ENCODE measurements around the gene ELSPBP1.

ELSPBP1 gene

DNA sequence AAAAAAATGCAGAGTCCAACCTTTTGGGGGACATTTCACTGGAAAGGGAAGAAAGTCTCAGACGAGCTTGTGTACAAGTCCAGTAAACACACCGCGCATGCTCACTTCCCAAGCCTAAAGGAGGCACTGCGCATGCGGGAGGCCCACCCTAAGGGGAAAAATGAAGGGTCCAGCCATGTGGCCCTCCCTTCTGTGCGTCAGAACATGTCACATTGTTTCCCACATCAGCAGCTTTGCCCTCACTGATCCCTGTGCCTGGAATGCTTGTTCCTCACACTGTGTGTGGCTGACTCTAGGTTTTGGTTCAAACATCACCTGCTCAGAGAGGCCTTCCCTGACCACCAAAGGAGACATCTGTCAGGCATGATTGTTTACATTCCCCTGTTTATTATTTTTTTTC is 4.4 kb downstream of the ELSPBP1 start:
- no peak for TF ChIP-seq SPI1 (IDR thresholded peaks at IDR 0.05; ENCODE audit: borderline replicate concordance, low read depth)
- TF ChIP-seq POLR2AphosphoS5 (IDR thresholded peaks at IDR 0.05; ENCODE audit: low read depth): no peak
- no peak for TF ChIP-seq GABPA (IDR thresholded peaks at IDR 0.05; ENCODE audit: low read depth)
- TF ChIP-seq, protein P1, sequence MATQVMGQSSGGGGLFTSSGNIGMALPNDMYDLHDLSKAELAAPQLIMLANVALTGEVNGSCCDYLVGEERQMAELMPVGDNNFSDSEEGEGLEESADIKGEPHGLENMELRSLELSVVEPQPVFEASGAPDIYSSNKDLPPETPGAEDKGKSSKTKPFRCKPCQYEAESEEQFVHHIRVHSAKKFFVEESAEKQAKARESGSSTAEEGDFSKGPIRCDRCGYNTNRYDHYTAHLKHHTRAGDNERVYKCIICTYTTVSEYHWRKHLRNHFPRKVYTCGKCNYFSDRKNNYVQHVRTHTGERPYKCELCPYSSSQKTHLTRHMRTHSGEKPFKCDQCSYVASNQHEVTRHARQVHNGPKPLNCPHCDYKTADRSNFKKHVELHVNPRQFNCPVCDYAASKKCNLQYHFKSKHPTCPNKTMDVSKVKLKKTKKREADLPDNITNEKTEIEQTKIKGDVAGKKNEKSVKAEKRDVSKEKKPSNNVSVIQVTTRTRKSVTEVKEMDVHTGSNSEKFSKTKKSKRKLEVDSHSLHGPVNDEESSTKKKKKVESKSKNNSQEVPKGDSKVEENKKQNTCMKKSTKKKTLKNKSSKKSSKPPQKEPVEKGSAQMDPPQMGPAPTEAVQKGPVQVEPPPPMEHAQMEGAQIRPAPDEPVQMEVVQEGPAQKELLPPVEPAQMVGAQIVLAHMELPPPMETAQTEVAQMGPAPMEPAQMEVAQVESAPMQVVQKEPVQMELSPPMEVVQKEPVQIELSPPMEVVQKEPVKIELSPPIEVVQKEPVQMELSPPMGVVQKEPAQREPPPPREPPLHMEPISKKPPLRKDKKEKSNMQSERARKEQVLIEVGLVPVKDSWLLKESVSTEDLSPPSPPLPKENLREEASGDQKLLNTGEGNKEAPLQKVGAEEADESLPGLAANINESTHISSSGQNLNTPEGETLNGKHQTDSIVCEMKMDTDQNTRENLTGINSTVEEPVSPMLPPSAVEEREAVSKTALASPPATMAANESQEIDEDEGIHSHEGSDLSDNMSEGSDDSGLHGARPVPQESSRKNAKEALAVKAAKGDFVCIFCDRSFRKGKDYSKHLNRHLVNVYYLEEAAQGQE (IDR thresholded peaks at IDR 0.05; ENCODE audit: insufficient replicate concordance, low read depth): no peak
- no peak for TF ChIP-seq CTCF (IDR thresholded peaks at IDR 0.05; ENCODE audit: insufficient read depth, low read length)

GRCh38 chr19:48000846-48001245 is 6.4 kb downstream of the ELSPBP1 start:
- TF ChIP-seq GABPA (IDR thresholded peaks at IDR 0.05; ENCODE audit: low read depth) (no peak), POLR2AphosphoS5 (IDR thresholded peaks at IDR 0.05; ENCODE audit: low read depth) (no peak), SPI1 (IDR thresholded peaks at IDR 0.05; ENCODE audit: borderline replicate concordance, low read depth) (no peak), CTCF (IDR thresholded peaks at IDR 0.05; ENCODE audit: insufficient read depth, low read length) (no peak)
- TF ChIP-seq, protein P1 (IDR thresholded peaks at IDR 0.05; ENCODE audit: insufficient replicate concordance, low read depth): no peak
- Histone ChIP-seq H3K27me3 (ENCODE audit: insufficient read depth, poor library complexity, severe bottlenecking) (no peaks in the 10 kb centered on the region), H3K4me3 (replicated peaks; ENCODE audit: insufficient read depth, low read length) (no peak overlapping the region), H3K27ac (replicated peaks) (no peak overlapping the region)
- no peak for DNase-seq (ENCODE audit: low read depth in 1 of 2, low spot score in 1 of 2)

More for the DNA sequence above, 4.4 kb downstream of the ELSPBP1 start:
- DNase-seq (ENCODE audit: low read depth in 1 of 2, low spot score in 1 of 2): no peak
- Histone ChIP-seq H3K4me3 (replicated peaks; ENCODE audit: insufficient read depth, low read length) (no peak overlapping the region), H3K27ac (replicated peaks) (no peak overlapping the region), H3K27me3 (ENCODE audit: insufficient read depth, poor library complexity, severe bottlenecking) (no peaks in the 10 kb centered on the region)

DNA sequence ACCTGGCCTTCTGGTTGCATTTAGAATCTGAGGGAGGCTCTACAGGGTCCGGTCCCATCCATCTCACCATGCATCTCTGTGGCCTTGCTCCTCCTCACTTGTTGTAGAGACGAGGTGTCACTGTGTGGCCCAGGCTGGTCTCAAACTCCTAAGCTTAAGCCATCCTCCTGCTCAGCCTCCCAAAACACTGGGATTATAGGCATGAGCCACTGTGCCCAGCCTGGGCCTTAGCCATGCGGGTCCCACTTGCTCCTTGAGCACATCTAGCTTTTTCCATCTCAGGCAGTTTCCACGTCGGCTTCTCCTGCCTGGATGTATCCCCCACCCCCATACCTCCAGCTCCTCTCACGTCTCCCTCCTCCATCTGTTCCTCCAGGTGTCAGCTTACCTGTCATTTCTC is 9.8 kb downstream of the ELSPBP1 start:
- no peak overlapping the region for H3K4me3 ChIP-seq (replicated peaks; ENCODE audit: insufficient read depth, low read length)
- TF ChIP-seq POLR2AphosphoS5 (IDR thresholded peaks at IDR 0.05; ENCODE audit: low read depth): no peak
- DNase-seq (ENCODE audit: low read depth in 1 of 2, low spot score in 1 of 2): no peak
- H3K27me3 ChIP-seq (ENCODE audit: insufficient read depth, poor library complexity, severe bottlenecking): no peaks in the 10 kb centered on the region
- no peak overlapping the region for H3K27ac ChIP-seq (replicated peaks)

DNA sequence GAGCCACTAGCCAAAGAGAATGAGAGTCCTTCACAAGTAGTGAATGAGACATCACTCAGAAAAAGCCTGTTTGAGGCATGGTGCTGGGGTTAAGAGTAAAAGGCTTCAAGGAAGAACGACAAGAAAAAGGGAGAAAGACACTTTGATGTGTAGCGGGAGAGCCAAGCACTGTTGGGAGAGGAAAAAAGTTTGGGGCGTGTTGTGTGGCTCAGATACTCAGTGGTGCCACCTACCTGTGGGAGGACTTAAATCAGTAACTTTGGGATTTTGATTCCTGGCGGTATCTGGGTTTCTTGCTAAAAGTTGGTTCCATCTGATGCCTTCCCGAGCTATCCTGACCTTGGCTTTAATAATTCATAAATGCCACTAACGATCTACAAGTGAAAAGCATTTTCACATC is 12.3 kb downstream of the ELSPBP1 start:
- no peak overlapping the region for H3K4me3 ChIP-seq (replicated peaks; ENCODE audit: insufficient read depth, low read length)
- no peak for TF ChIP-seq POLR2AphosphoS5 (IDR thresholded peaks at IDR 0.05; ENCODE audit: low read depth)
- TF ChIP-seq SPI1 (IDR thresholded peaks at IDR 0.05; ENCODE audit: borderline replicate concordance, low read depth): no peak
- no peak for TF ChIP-seq GABPA (IDR thresholded peaks at IDR 0.05; ENCODE audit: low read depth)
- no peak for TF ChIP-seq CTCF (IDR thresholded peaks at IDR 0.05; ENCODE audit: insufficient read depth, low read length)
- TF ChIP-seq, protein P1 (IDR thresholded peaks at IDR 0.05; ENCODE audit: insufficient replicate concordance, low read depth): no peak
- DNase-seq (ENCODE audit: low read depth in 1 of 2, low spot score in 1 of 2): no peak
- H3K27me3 ChIP-seq (ENCODE audit: insufficient read depth, poor library complexity, severe bottlenecking): no peaks in the 10 kb centered on the region
- H3K27ac ChIP-seq (replicated peaks): no peak overlapping the region

Data from HL-60 (cell line).